NB4 (cell line): ENCODE results near the gene BOC.

ENCODE experiments used
- CTCF ChIP-seq: IDR thresholded peaks from one replicate; pipeline ENCODE4 v1.5.1; 2012; ENCODE audit warnings: low read depth, low read length
- POLR2A ChIP-seq: IDR thresholded peaks from 2 replicates; pipeline ENCODE4 v1.6.1; 2011; ENCODE audit warnings: mild to moderate bottlenecking; ENCODE audit not compliant: insufficient read length; ENCODE audit errors: extremely low read depth

DNA sequence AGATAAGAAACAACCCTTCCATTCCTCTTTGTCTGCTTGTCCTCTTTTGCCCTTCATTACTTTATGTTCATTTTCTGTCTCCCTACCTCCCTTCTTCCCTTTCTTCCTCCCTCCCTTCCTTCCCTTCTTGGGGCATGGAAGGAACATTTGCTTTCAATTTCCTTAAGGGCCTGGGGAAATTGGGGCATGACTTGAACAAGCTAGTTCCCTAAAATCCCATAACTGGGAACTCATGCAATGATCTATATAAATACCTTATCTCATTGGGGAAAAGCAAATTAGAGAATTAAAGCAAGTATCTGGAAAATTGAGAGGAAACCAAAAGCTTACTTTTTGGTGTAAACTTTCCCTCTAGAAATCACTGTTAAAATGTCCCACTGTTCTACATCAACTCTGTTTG, 35.7 kb downstream of the BOC start:
- no peak for TF ChIP-seq CTCF
- TF ChIP-seq POLR2A: no peak
